H1 (cell line): Measurements from ENCODE around the gene METAP1D. TPM values are rescaled to one million over a fixed set of nuclear protein-coding genes. Genes with fewer than 3 reads are reported as not detected.
A peak's percentile ranks its signal among the peaks of the same experiment; 100 is the strongest.

Source experiments
- EGR1 ChIP-seq: IDR thresholded peaks from 2 replicates; pipeline ENCODE4 v1.6.1; 2011; ENCODE audit warnings: low read depth, low read length, borderline replicate concordance
- EZH2 ChIP-seq: fragments of 200-600 bp; sonication (generic); IDR thresholded peaks from 2 replicates; pipeline ENCODE4 v1.7.1; 2012; ENCODE audit warnings: low read depth, mild to moderate bottlenecking, moderate library complexity, low read length, inconsistent platforms; ENCODE audit not compliant: severe bottlenecking
- GTF2F1 ChIP-seq: IDR thresholded peaks from 2 replicates; pipeline ENCODE4 v1.6.1; 2012; ENCODE audit warnings: low read depth, low read length, improper control_type of control experiment, borderline replicate concordance
- NRF1 ChIP-seq: IDR thresholded peaks from 2 replicates; pipeline ENCODE4 v1.6.1; 2011; ENCODE audit warnings: mild to moderate bottlenecking, low read depth, low read length, improper control_type of control experiment
- polyA plus RNA-seq, 7 experiments: library from polyadenylated mRNA; depleted of rRNA in 3 of 7; stranded (reverse) in 5 of 7; unstranded in 2 of 7; fragments of >200 nt in 5 of 7; fragments of 200-250 nt in 2 of 7; gene quantifications; 1 replicate in 5 of 7; 2 replicates in 1 of 7; 4 replicates in 1 of 7; pipeline versions ENCODE4 v1.2.1 to v1.2.3, GENCODE V29; 2011 to 2013; ENCODE audit warnings: missing spikeins in 2 of 7, mixed read lengths in 2 of 7
- total RNA-seq: library from RNA; stranded (reverse); fragmentation: NEBNext Ultra II Directional; extraction: Animal tissue kit (Norgen Biotek cat#: 25700); gene quantifications from 2 replicates; pipeline ENCODE4 v1.2.1, GENCODE V29; 2021

Gene METAP1D
- total and polyA plus RNA-seq, 2 of the 8 experiments (the other 6 are each of a cell fraction or from before 2014, with no cell fraction given), result 3.9 to 6.2 TPM

DNA sequence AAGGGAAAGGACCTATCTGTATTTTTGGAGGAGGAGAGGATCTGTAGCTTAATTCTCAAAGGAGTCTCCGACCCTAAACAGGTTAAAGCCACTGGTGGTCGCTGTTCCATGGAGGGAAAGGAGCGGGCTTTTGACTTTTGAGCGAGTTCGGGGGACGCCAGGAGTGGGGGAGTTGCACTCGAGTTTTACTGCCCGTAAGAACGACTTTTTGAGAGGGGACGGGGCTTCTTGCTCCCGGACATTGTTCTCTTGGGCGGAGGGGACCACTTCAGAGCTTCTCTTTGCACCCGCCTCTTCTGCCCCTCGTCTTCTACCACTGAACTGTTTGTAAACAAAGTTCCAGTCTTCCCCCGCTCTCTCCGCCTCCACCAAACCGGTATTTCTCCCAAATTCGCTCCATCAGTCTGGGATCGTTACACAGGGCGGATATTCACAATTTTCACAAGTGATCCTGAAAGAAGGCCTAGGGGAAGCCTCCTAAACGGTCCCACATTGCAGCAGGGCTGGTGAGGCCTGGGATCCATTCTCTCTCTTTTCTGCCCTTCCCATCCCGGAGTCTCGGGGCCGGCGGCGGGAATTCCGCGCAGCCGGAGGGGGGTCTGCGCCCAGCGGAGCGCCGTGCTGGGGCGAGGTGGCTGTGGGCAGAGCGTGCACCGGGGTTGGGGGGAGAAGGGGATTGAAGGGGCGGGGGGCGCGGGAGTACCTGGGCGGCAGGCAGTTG, 96.3 kb downstream of the METAP1D start (continued):
- TF ChIP-seq NRF1 (no peak), EGR1 (no peak), GTF2F1 (no peak), EZH2 (peak; percentile 48)
